Measurements from ENCODE around the gene FUZ.

Gene FUZ

GRCh38 chr19:49831592-49831991 lies 18.5 kb upstream of the FUZ start:
- H3K36me3 ChIP-seq (ENCODE audit: control insufficient read depth in 1 of 2, insufficient read depth in 2 of 2, low read length in 2 of 2) = peaks cover 87 to 91% of the 10 kb centered on the region in 2 experiments
- no peak overlapping the region for H3K27ac ChIP-seq (ENCODE audit: low read depth, low read length)
- H3K4me2 ChIP-seq (ENCODE audit: low read length) = no peak overlapping the region
- H3K4me3 ChIP-seq (ENCODE audit: low read depth, low read length) = no peak overlapping the region
- no peak overlapping the region for H4K12ac ChIP-seq (ENCODE audit: low read depth, low read length)
- H3K4ac ChIP-seq (ENCODE audit: low read depth, low read length) = no peak overlapping the region
- H3K9ac ChIP-seq (ENCODE audit: low read length) = no peak overlapping the region
- no peak overlapping the region for H2BK12ac ChIP-seq (ENCODE audit: low read length)
- H2AFZ ChIP-seq (ENCODE audit: insufficient read depth, low read length, poor library complexity) = no peak overlapping the region
- no peak overlapping the region for H2AK5ac ChIP-seq (ENCODE audit: low read length)
- H3K79me2 ChIP-seq (ENCODE audit: control insufficient read depth, insufficient read depth, low read length, poor library complexity) = no peaks in the 10 kb centered on the region
- H4K8ac ChIP-seq (ENCODE audit: low read depth, low read length) = no peak overlapping the region
- H3K4me1 ChIP-seq (ENCODE audit: control insufficient read depth in 1 of 2, insufficient read depth in 2 of 2, low read length in 2 of 2) = no peaks in the 10 kb centered on the region
- H3K23ac ChIP-seq (ENCODE audit: low read length) = no peak overlapping the region
- no peaks in the 10 kb centered on the region for H3K27me3 ChIP-seq (ENCODE audit: insufficient read depth, low read length)
- WGBS (ENCODE audit: extremely low coverage, insufficient coverage, insufficient read length) = no CpG with 5 or more reads among the region's 8 CpGs
- no peak overlapping the region for H2BK5ac ChIP-seq (ENCODE audit: low read depth, low read length, poor library complexity)
- peaks cover 6% of the 10 kb centered on the region for H3K9me3 ChIP-seq (ENCODE audit: insufficient read depth, low read depth, low read length)
- no peaks in the 10 kb centered on the region for H3K79me1 ChIP-seq (ENCODE audit: low read length)
- H2BK120ac ChIP-seq (ENCODE audit: insufficient read depth, low read length, poor library complexity) = no peak overlapping the region
- H4K91ac ChIP-seq (ENCODE audit: low read depth, low read length) = no peak overlapping the region
- no peak for DNase-seq
- H3K14ac ChIP-seq (ENCODE audit: low read length) = no peak overlapping the region
- H3K18ac ChIP-seq (ENCODE audit: low read length) = no peak overlapping the region

GRCh38 chr19:49830766-49831165 lies 17.7 kb upstream of the FUZ start:
- H3K4me1 ChIP-seq (ENCODE audit: control insufficient read depth in 1 of 2, insufficient read depth in 2 of 2, low read length in 2 of 2) = no peaks in the 10 kb centered on the region
- DNase-seq = no peak
- H3K4ac ChIP-seq (ENCODE audit: low read depth, low read length) = no peak overlapping the region
- no peak overlapping the region for H3K27ac ChIP-seq (ENCODE audit: low read depth, low read length)
- H3K79me2 ChIP-seq (ENCODE audit: control insufficient read depth, insufficient read depth, low read length, poor library complexity) = no peaks in the 10 kb centered on the region
- H2BK120ac ChIP-seq (ENCODE audit: insufficient read depth, low read length, poor library complexity) = no peak overlapping the region
- H3K36me3 ChIP-seq (ENCODE audit: control insufficient read depth in 1 of 2, insufficient read depth in 2 of 2, low read length in 2 of 2) = peaks cover 81 to 87% of the 10 kb centered on the region in 2 experiments
- H2AFZ ChIP-seq (ENCODE audit: insufficient read depth, low read length, poor library complexity) = no peak overlapping the region
- no peak overlapping the region for H3K4me3 ChIP-seq (ENCODE audit: low read depth, low read length)
- no peak overlapping the region for H4K91ac ChIP-seq (ENCODE audit: low read depth, low read length)
- no peak overlapping the region for H3K4me2 ChIP-seq (ENCODE audit: low read length)
- no peak overlapping the region for H2AK5ac ChIP-seq (ENCODE audit: low read length)
- H3K14ac ChIP-seq (ENCODE audit: low read length) = no peak overlapping the region
- H4K8ac ChIP-seq (ENCODE audit: low read depth, low read length) = no peak overlapping the region
- H3K9me3 ChIP-seq (ENCODE audit: insufficient read depth, low read depth, low read length) = peaks cover 6% of the 10 kb centered on the region
- no peaks in the 10 kb centered on the region for H3K27me3 ChIP-seq (ENCODE audit: insufficient read depth, low read length)
- H3K79me1 ChIP-seq (ENCODE audit: low read length) = no peaks in the 10 kb centered on the region
- no peak overlapping the region for H2BK5ac ChIP-seq (ENCODE audit: low read depth, low read length, poor library complexity)
- no peak overlapping the region for H3K23ac ChIP-seq (ENCODE audit: low read length)
- no peak overlapping the region for H4K12ac ChIP-seq (ENCODE audit: low read depth, low read length)
- H3K9ac ChIP-seq (ENCODE audit: low read length) = no peak overlapping the region
- H2BK12ac ChIP-seq (ENCODE audit: low read length) = no peak overlapping the region
- no peak overlapping the region for H3K18ac ChIP-seq (ENCODE audit: low read length)
- no CpG with 5 or more reads among the region's 12 CpGs for WGBS (ENCODE audit: extremely low coverage, insufficient coverage, insufficient read length)

GRCh38 chr19:49829721-49830120 lies 16.6 kb upstream of the FUZ start:
- Histone ChIP-seq H2BK120ac (ENCODE audit: insufficient read depth, low read length, poor library complexity) (no peak overlapping the region), H3K9me3 (ENCODE audit: insufficient read depth, low read depth, low read length) (peaks cover 6% of the 10 kb centered on the region), H3K23ac (ENCODE audit: low read length) (no peak overlapping the region), H3K36me3 (ENCODE audit: control insufficient read depth in 1 of 2, insufficient read depth in 2 of 2, low read length in 2 of 2) (peaks cover 71 to 77% of the 10 kb centered on the region in 2 experiments), H3K79me1 (ENCODE audit: low read length) (no peaks in the 10 kb centered on the region), H3K4me2 (ENCODE audit: low read length) (no peak overlapping the region), H2AK5ac (ENCODE audit: low read length) (no peak overlapping the region), H2AFZ (ENCODE audit: insufficient read depth, low read length, poor library complexity) (no peak overlapping the region), H4K8ac (ENCODE audit: low read depth, low read length) (no peak overlapping the region), H3K18ac (ENCODE audit: low read length) (no peak overlapping the region), H3K27ac (ENCODE audit: low read depth, low read length) (no peak overlapping the region), H2BK5ac (ENCODE audit: low read depth, low read length, poor library complexity) (no peak overlapping the region), H2BK12ac (ENCODE audit: low read length) (no peak overlapping the region), H4K12ac (ENCODE audit: low read depth, low read length) (no peak overlapping the region), H3K4me3 (ENCODE audit: low read depth, low read length) (no peak overlapping the region), H3K9ac (ENCODE audit: low read length) (no peak overlapping the region), H3K4me1 (ENCODE audit: control insufficient read depth in 1 of 2, insufficient read depth in 2 of 2, low read length in 2 of 2) (no peaks in the 10 kb centered on the region), H3K79me2 (ENCODE audit: control insufficient read depth, insufficient read depth, low read length, poor library complexity) (no peaks in the 10 kb centered on the region), H3K14ac (ENCODE audit: low read length) (no peak overlapping the region), H3K4ac (ENCODE audit: low read depth, low read length) (no peak overlapping the region), H3K27me3 (ENCODE audit: insufficient read depth, low read length) (no peaks in the 10 kb centered on the region), H4K91ac (ENCODE audit: low read depth, low read length) (no peak overlapping the region)
- no peak for DNase-seq
- WGBS (ENCODE audit: extremely low coverage, insufficient coverage, insufficient read length) = no CpG with 5 or more reads among the region's 18 CpGs

- no peak overlapping the region for H2BK5ac ChIP-seq (ENCODE audit: low read depth, low read length, poor library complexity)
- H3K4ac ChIP-seq (ENCODE audit: low read depth, low read length) = no peak overlapping the region
- H3K4me2 ChIP-seq (ENCODE audit: low read length) = no peak overlapping the region
- H3K9ac ChIP-seq (ENCODE audit: low read length) = no peak overlapping the region
- peaks cover 6% of the 10 kb centered on the region for H3K9me3 ChIP-seq (ENCODE audit: insufficient read depth, low read depth, low read length)
- no peaks in the 10 kb centered on the region for H3K79me2 ChIP-seq (ENCODE audit: control insufficient read depth, insufficient read depth, low read length, poor library complexity)
- H2AFZ ChIP-seq (ENCODE audit: insufficient read depth, low read length, poor library complexity) = no peak overlapping the region
- no peaks in the 10 kb centered on the region for H3K79me1 ChIP-seq (ENCODE audit: low read length)
- H2BK12ac ChIP-seq (ENCODE audit: low read length) = no peak overlapping the region
- H2AK5ac ChIP-seq (ENCODE audit: low read length) = no peak overlapping the region
- H3K4me1 ChIP-seq (ENCODE audit: control insufficient read depth in 1 of 2, insufficient read depth in 2 of 2, low read length in 2 of 2) = no peaks in the 10 kb centered on the region
- no peak overlapping the region for H4K8ac ChIP-seq (ENCODE audit: low read depth, low read length)
- H3K23ac ChIP-seq (ENCODE audit: low read length) = no peak overlapping the region
- no peaks in the 10 kb centered on the region for H3K27me3 ChIP-seq (ENCODE audit: insufficient read depth, low read length)
- no peak for DNase-seq
- H4K12ac ChIP-seq (ENCODE audit: low read depth, low read length) = no peak overlapping the region
- no peak overlapping the region for H3K14ac ChIP-seq (ENCODE audit: low read length)
- H3K4me3 ChIP-seq (ENCODE audit: low read depth, low read length) = no peak overlapping the region
- H3K18ac ChIP-seq (ENCODE audit: low read length) = no peak overlapping the region
- H3K27ac ChIP-seq (ENCODE audit: low read depth, low read length) = no peak overlapping the region
- H3K36me3 ChIP-seq (ENCODE audit: control insufficient read depth in 1 of 2, insufficient read depth in 2 of 2, low read length in 2 of 2) = peaks cover 66 to 72% of the 10 kb centered on the region in 2 experiments
- no CpG with 5 or more reads among the region's 8 CpGs for WGBS (ENCODE audit: extremely low coverage, insufficient coverage, insufficient read length)
- H4K91ac ChIP-seq (ENCODE audit: low read depth, low read length) = no peak overlapping the region
- no peak overlapping the region for H2BK120ac ChIP-seq (ENCODE audit: insufficient read depth, low read length, poor library complexity)
Observed at GRCh38 chr19:49829200-49829599, 16.1 kb upstream of the FUZ start.

All from trophoblast cell (in vitro differentiated cells and primary cell).